HG03442 (cell line): ENCODE results near the gene CDH4.

Experiments used
- ATAC-seq: cut with Tn5 transposase; IDR thresholded peaks from one replicate; pipeline ENCODE4 v1.9.1; 2021; ENCODE audit warnings: mild to moderate bottlenecking, moderate library complexity; ENCODE audit not compliant: unreplicated experiment

Gene CDH4

GRCh38 chr20:61819921-61820825, 568.1 kb downstream of the CDH4 start:
- ATAC-seq, result no peak

DNA sequence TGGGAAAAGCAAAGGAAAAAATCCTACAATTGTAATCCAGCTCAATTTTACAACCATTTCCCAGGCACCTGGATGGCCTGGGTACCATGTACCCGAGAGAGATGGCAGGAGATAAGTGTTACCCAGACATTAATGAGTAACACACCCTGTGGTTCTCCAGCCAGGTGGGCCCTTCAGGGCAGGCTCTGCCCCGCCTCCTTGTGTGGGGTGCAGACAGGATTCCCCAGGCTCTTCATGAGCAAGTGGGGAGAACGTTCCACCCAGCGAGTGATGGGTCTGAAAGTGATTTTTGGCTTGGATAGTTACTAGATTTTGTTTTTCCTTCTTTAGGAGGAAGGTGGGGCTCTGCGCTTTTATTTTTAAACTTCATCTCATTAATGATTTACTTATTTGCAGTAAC, 569.7 kb downstream of the CDH4 start:
- no peak for ATAC-seq

GRCh38 chr20:61822396-61822795, 570.3 kb downstream of the CDH4 start:
- no peak for ATAC-seq

DNA sequence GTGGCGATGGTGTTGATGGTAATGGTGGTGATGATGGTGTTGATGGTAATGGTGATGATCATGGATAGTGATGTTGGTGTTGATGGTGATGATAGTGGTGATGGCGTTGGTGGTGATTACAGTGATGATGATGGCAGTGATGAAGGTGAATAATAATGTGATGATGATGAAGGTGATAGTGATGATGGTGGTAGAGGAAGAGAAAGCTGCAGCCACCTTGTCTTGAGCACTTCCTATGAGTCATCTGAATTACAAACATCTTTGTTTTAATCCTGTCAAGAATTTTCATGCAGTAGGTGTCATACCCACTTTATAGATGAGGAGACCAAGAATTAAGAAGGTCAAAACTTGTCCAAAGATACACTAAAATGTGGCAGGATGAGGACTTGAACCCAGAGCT, 571.2 kb downstream of the CDH4 start:
- no peak for ATAC-seq

DNA sequence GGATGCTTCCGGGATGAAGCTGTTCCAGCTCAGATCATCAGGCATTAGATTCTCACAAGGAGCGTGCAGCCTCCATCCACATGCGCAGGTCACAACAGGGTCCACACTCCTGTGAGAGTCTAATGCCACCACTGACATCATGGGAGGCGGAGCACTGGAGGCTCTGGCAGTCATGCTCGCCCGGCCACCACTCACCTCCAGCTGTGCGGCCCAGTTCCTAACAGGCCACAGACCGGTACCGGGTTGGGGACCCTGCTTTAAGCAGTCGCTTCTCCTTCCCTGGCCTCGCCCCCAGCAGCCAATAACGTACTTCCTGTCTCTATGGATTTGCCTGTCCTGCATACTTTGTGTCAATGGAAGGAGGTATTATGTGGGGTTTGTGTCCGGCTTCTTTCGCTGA, 576.8 kb downstream of the CDH4 start:
- no peak for ATAC-seq

- no peak for ATAC-seq
Measured at GRCh38 chr20:61829526-61829925, 577.5 kb downstream of the CDH4 start.

DNA sequence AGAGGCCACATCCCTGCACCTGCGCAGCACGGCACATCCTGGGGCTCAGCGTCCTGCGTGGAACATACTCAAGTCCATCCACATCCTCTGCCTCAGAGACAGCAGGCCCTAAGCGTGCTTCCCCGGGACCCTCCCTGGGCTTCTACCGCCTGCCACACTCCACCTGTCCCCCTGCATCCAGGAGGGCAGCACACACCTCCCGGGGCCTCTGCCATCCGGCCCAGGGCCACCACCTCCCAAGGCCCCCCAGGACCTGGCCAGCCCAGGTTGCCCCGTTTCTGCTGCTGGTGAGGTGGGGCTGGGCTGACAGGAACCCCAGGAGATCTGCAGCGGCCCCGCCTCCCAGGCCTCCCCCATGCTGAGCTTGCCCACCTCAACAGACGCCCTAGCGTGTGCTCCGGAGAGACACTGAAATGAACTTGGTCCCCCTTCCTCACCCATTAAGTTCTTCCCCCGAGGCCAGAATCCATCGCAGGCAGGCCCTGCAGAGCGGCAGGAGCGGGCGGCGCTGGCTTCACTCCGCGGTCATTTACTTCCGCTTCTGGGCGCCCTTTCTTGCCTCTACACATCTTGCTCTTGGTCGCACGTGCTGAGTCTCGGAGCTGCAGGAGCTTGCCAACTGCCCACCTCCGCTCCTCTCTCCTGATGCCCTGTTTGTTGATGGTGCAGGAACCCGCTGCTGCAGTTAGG, 578.3 kb downstream of the CDH4 start:
- ATAC-seq, result no peak

DNA sequence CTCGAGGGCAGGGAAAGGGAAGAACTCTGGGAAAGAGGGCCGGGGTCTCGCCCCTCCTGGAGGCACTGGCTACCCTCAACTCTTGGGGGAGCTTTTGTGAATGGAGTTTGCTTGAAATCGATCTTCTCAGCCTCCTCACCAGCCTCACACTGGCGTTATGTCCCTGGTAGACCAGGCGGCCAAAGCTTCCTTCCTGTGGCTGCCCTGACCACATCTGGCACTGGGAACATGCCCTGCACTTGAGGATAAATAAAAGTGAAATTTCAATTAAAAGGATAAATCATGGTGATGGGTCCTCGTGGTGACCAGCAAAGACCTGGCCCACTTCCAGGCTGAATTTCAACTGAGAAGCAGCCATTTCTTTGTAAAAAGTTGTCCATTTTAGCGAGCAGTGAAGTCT, 578.9 kb downstream of the CDH4 start:
- ATAC-seq, result no peak

DNA sequence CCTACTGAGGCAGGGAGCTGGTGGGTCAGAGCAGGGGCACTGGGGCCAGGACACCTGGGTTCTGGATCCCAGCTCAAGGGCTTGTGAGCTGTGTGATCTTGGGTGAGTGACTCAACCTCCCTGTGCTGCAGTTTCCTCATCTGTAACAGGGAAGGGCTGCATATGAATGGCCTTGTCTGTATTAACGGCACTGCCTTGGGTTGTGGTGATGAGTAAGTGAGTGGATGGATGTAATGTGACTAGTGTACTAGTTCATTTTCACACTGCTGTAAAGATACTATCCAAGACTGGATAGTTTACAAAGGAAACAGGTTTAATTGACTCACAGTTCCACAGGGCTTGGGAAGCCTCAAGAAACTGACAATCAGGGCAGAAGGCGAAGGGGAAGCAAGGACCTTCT, 580.1 kb downstream of the CDH4 start:
- no peak for ATAC-seq

GRCh38 chr20:61833807-61834610, 581.9 kb downstream of the CDH4 start:
- no peak for ATAC-seq

- ATAC-seq, result no peak
Measured at GRCh38 chr20:61835301-61835700, 583.2 kb downstream of the CDH4 start.

GRCh38 chr20:61835791-61836350, 583.8 kb downstream of the CDH4 start:
- ATAC-seq, result no peak

DNA sequence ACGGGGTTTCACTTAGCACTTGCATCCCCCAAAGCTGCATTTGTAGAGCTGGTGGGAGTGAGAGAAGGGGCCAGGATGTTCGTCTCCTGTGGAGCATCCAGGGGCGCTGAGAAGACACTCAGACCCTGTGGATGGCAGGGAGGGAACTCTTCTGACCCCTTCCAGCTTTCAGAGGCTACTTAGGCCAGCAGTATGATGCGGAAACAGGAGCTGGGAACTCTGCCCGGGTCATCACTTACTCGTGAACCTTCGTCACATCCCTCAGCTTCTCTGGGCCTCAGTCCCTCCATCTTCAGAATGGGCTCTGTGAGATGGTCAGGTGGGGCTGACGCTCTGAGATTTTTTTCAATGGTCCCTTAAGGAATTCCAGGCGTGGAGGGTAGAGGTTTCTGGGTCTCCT, 585.1 kb downstream of the CDH4 start:
- no peak for ATAC-seq

- ATAC-seq, result no peak
Measured at GRCh38 chr20:61839223-61839911, 587.3 kb downstream of the CDH4 start.

GRCh38 chr20:61839912-61840778, 588.1 kb downstream of the CDH4 start:
- ATAC-seq, result no peak

- ATAC-seq, result no peak
Measured at GRCh38 chr20:61840779-61841455, 588.9 kb downstream of the CDH4 start.

DNA sequence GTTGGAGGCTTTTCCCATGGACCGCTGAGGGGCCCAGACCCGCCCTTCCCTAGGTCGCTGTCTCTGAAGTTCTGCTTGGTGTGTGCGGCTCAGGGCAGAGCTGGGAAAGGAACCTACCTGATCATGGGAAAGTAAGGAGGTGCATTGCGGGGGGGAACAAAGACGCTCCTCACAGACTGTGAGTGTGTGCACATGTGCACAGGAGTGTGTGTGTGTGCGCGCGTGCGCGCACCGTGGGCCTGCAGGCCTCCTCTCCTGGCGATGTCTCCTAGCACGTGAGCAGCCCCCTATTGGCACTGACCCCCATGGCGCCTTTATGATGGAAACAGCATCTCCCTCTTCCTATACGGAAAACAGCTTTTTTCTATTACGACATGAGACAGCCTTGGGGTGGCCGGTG, 589.5 kb downstream of the CDH4 start:
- ATAC-seq, result no peak

DNA sequence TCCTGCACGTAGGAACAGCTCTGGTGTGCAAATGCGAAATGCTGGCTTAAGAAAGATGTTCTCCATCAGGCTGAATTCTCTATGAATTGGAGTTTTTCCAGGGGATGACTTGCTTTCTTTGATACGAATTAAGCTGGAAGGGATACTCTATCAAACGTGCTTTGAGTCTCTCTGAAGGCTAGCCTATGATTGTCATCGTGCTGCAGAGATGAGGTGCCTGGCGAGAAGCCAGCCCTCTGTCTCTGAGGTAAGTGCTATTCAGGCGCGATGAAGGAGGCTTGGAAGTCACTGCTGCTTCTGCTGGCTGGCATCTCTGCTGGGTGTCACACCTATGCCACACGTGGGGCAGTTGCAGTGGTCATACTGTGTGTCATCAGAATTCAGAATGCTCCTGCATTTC, 589.9 kb downstream of the CDH4 start:
- no peak for ATAC-seq

GRCh38 chr20:61844621-61845020, 592.6 kb downstream of the CDH4 start:
- no peak for ATAC-seq
